GM12875 (cell line): Measurements from ENCODE around the gene FNIP2.

Experiments
- H3K4me3 ChIP-seq: one replicate; pipeline ENCODE4 v1.5.1; 2011; ENCODE audit warnings: low read depth, low read length, control low read depth
- TF ChIP-seq, protein P1 (sequence below): IDR thresholded peaks from 2 replicates; pipeline ENCODE4 v1.5.1; 2011; ENCODE audit warnings: low read depth, mild to moderate bottlenecking, control low read depth, inconsistent platforms, low read length, moderate library complexity, borderline replicate concordance; ENCODE audit not compliant: insufficient read depth

Gene FNIP2

GRCh38 chr4:158814636-158815330, 46.0 kb downstream of the FNIP2 start:
- H3K4me3 ChIP-seq, result no peak overlapping the region
- TF ChIP-seq, protein P1, sequence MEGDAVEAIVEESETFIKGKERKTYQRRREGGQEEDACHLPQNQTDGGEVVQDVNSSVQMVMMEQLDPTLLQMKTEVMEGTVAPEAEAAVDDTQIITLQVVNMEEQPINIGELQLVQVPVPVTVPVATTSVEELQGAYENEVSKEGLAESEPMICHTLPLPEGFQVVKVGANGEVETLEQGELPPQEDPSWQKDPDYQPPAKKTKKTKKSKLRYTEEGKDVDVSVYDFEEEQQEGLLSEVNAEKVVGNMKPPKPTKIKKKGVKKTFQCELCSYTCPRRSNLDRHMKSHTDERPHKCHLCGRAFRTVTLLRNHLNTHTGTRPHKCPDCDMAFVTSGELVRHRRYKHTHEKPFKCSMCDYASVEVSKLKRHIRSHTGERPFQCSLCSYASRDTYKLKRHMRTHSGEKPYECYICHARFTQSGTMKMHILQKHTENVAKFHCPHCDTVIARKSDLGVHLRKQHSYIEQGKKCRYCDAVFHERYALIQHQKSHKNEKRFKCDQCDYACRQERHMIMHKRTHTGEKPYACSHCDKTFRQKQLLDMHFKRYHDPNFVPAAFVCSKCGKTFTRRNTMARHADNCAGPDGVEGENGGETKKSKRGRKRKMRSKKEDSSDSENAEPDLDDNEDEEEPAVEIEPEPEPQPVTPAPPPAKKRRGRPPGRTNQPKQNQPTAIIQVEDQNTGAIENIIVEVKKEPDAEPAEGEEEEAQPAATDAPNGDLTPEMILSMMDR, result no peak

DNA sequence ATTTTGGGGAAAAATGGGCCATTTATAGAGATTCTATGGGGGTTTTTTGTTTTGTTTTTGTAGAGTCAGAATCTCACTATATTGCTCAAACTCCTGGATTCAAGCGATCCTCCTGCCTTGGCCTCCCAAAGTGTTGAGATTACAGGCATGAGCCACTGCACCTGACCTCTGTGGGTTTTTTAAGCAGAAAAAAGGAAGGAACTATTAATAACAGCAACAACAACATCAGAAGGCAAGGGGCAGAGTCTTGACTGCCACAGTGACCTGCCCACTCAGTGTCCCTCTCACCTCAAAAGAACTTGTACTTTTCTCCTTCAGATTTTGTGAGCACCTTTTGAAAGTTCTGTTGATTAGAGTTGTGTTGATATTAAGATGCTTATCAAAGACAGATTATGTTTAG, 48.1 kb downstream of the FNIP2 start:
- H3K4me3 ChIP-seq, result no peak overlapping the region
- TF ChIP-seq, protein P1, result no peak

DNA sequence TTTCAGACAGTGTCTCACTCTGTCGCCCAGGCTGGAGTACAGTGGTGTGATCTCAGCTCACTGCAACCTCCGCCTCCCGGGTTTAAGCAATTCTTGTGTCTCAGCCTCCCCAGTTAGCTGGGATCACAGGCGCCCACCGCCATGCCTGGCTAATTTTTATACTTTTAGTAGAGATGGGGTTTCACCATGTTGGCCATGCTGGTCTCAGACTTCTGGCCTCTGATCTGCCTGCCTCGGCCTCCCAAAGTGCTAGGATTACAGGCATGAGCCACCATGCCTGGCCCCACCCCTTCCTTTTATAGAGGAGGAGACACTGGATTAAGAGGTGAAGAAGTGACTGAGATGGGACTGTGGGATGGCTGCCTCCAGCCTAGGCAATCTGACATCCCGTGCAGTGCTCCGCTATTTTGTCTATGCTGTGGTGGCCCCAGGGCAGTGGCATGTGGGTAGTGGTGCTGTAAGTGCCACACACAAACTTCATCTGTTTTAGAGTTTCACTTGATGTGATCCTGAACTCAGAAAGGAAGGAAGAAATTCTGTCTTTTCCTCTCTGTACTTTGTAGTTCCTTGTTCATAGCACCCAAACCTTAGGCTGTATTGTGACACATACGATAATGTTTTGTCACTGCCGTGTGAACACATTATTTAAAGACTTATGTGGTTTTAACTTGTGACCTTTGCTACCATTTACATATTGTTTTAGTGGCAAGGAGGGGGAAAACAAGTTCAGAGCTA, 48.9 kb downstream of the FNIP2 start:
- H3K4me3 ChIP-seq, result no peak overlapping the region
- TF ChIP-seq, protein P1, result no peak

- TF ChIP-seq, protein P1, result no peak
- H3K4me3 ChIP-seq, result no peak overlapping the region
These were observed 49.8 kb downstream of the FNIP2 start for GRCh38 chr4:158818560-158819140.

GRCh38 chr4:158819942-158820786, 51.3 kb downstream of the FNIP2 start:
- TF ChIP-seq, protein P1, result no peak
- H3K4me3 ChIP-seq, result no peak overlapping the region

GRCh38 chr4:158821228-158821971, 52.6 kb downstream of the FNIP2 start:
- H3K4me3 ChIP-seq, result no peak overlapping the region
- TF ChIP-seq, protein P1, result no peak
